Tongue (tissue), 2 donors: ENCODE data around the gene KIZ. TPM values are rescaled to one million over a fixed set of nuclear protein-coding genes. Genes with fewer than 3 reads are reported as not detected.
"Not testable (repeated sequence)": the region's sequence is repeated elsewhere in the genome, so short reads cannot be mapped to it uniquely, and the experiment has no call there.

Source experiments
- DNase-seq: peaks from one replicate; pipeline ENCODE4 v3.0.0-alpha.2; 2015
- total RNA-seq: library from RNA; depleted of rRNA; stranded (reverse); fragments of >200 nt; gene quantifications from one replicate; pipeline ENCODE4 v1.2.3, GENCODE V29; 2014

The KIZ gene
- total RNA-seq, 1 donor from 2014 or later = 19.0 TPM

DNA sequence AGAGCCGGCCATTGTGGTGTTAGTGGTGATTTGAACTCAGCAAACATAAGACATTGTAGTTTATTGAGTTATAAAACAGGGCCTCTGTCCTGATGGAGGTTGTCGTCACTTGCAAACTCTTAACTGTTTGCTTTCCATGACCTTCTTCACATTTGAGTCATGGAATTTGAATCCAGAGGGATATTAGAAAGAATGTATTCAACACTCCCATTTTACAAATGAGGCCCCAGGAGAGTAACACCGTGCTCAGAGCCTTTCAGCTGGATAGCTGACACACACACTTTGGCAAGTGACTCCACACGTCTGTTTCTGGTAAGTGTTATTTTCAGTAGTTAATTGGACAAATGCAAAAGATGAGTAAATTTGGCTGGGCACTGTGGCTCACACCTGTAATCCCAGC is 104.8 kb downstream of the KIZ start:
- DNase-seq = no peak

DNA sequence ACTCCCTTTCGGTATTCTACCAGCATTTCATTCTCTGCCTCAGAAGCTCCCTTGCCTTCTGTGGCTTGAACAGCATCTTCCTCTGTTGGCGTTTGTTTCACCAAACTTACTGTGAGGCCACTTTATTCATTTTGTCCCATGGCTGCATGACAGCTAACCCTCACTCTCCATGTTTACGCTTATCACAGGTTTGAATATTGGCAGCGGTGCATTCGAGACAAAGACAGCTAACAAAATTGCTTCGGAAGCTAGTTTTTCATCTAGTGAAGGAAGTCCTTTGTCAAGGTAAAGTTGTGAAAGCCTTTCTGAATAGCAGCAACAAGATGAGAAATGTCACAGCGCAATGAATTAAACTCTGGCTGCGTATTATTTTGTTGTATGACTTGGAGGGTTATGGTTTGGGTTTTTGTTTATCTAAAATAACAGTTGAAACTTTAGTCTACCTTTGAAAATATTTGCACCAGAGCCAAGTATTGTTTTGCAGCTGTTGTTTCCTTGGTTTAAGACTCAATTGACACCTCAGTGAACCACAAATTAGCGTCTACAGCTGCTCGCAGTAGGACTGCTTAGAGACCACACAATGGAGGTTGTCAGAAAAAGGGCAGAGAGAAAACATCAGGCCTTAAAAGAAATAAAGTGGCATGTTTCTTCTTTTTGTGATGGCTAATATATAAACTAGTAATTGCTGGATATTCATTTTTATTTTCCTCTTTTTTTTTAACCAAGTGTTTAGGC is 106.8 kb downstream of the KIZ start:
- DNase-seq = no peak

DNA sequence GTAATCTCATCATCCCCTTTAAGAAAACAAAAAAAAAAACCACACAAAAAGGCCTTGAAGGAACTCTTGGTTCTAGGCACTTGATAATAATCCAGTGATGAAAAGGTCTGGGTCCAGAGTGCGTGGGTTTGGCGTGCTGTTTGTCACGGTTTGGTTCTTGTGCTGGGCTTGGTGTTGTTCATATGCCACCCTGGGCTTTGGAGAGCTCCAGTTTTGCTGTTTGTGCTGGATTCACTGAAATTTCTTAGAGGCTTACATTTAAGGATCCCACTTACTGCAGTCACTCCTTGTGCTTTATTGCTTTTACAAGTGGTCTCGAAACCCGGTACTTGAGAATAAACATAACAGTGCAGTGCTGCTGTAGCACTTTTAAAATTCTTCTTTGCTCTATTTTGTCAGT is 108.4 kb downstream of the KIZ start:
- no peak for DNase-seq

DNA sequence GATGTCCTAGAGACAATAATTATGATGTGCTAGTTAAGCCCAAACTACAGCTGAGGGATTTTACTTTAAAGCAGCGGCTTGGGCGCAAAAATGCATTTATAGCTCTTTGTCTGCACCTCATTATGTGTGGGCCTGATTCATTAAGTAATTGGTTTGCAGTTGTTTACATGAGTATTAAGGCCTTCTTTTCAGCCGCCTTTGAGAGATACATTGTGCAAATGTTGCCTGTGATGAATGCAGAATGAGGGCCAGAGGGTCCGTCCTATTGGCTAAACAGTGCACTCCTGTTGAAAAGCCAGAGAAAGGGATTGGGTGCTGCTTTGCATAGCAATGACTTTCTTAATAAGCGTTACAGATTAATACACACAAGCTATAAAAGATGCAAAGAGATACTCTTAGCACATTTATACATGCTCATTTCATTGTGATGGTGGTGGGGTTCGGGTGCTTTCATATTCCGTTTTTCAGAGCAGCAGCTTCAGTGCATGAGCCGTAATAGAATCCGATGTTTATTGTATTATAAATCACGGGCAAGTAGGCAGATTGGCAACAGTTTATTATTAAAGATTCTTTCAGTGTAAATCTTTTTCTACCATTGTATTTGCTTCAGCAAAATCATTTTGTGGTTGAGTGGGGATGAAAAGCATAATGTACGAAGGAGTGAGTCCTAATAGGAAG is 109.1 kb downstream of the KIZ start:
- DNase-seq = no peak

DNA sequence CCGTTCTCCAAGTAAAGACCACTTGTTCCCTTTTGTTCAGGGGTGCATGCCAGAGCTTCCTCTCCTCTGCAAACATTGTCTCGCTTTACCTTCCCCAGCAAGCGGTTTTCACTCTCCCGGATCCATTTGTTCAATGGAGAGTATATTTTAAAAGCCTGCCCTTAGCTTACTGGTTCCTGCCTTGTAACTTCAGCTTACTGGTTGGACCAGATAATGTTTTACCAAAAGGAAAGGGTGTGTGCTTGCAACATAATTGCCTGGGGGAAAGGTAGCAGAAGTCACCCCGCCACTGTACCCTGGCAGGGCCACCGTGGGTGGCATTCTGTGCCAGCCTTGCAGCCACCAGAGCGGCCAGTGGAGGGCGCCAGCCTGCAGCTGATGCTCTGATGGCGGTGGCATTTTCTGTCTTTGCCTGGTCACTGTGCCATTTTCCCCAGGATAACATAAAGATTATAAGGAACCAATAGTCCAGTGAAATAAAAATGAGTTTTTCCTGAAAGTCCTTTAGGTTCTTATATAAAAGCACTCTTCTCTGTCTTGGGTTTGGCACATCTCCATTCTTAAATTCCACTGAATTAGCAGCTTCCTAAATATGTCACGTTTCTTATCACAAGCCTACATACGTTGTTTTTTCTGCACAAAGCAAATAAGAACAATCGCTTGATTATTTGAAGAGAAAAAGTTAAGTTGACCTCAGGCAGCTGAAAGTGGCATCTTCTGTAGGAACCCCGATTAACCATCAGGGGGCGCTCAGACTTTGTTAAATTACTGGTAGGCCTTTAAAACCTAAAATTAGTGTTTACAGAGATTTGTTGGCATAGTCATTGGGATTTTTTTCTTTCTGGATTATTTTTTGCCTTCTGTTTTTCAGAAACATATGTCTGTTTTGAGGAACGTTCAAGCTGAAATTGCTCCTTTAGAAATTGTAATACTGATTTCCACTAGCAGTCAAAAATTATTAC is 109.9 kb downstream of the KIZ start:
- DNase-seq = peak; percentile 79

DNA sequence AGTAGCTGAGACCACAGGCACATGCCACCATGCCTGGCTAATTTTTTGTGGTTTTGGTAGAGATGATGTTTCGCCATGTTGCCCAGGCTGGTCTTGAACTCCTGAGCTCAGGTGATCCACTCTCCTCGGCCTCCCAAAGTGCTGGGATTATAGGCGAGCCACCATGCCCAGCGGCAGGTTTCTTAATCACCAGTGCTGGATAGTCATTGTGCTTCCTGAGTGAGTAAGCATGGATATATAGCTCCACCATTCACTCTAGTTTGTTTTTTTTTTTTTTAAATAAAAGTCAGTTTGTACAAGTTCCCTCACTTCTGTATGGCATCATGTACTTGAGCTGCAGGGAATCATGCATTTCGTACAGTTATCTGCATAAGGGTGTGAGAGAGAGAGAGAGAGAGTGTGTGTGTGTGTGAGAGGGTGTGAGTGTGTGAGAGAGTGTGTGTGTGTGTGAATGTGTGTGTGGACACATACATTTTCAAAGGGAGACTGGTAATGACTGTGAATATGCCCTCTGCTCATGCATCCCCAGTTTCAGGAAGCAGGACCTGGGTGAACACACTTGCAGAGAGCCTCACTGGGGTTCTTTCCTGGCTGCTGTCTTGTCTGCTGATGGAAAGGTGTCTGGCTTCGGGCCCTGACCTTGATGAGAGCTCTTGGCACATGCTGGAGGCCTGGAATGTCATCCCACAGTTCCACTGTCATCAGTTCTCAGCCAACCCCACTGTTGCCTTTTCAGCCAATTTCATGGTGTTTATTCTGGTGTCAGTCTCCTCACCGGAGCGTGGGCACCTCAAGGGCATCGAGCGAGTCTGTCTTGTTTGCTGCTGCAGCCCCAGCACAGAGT is 112.3 kb downstream of the KIZ start:
- no peak for DNase-seq

DNA sequence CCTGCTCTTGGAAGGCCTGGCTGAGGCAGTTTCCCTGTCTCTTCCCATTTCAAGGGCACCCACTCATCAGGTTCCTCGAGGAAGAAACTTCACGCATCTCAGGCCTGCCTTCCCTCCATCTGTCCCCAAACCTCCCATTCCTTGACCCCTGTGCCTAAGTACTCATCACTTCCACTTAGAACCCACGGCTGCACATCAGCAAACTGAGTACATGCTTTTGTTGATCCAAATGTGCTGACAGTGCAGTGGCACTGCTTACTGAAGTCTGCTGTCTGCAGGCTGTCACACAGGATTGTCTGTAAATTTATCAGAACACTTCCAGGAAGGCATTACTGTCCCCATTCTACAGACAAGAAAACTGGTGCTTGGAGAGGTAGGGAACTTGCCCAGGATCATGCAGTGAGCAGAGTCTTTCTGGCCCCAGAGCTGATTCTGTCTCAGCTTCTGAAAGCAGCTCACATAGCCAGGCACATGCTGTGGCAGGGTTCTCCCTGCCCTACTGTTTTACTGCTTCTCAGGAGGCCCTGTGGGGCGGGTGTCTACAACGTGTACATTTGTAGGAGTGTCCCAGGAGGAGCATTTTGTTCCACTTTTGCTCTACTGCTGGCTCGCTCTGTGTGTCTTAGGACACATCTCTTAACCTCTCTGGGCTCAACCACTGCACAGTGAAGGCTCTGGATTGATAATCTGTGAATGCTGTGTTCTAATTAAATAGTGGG is 113.1 kb downstream of the KIZ start:
- DNase-seq = no peak

DNA sequence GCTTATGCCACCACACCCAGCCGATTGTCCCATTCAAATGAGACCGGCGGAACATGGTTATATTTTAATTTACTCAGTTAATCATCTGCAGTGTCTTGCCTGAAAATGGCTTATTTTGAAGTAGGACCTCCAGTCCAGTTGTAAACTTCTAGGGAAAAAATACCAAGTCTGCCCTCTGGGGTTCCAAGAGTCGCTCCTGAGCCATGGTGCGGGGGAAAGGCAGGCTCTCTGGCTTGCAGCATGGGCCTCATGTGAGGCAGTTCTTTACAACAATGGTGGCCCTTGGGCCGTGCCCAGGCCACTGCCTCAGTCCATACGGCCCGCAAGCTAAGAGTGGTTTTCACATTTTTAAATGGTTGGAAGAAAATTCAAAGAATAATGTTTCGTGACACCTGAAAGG is 114.5 kb downstream of the KIZ start:
- no peak for DNase-seq

DNA sequence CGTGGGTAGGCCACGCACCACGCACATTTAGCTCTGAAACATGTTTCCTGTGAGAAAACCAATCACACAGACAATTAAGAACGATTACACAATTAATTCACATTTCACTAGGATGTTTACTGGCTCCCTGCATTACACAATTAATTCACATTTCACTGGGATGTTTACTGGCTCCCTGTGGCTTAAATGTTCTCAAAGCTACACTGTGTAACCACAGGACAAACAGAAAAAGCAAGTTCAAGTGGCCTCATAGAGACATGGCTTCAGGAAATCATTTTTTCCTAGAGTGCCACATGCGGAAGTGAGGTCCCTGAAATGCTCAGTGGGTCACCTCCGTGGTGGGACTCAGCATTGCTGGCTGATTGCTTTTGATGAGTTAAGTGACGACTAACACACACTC is 115.5 kb downstream of the KIZ start:
- no peak for DNase-seq

DNA sequence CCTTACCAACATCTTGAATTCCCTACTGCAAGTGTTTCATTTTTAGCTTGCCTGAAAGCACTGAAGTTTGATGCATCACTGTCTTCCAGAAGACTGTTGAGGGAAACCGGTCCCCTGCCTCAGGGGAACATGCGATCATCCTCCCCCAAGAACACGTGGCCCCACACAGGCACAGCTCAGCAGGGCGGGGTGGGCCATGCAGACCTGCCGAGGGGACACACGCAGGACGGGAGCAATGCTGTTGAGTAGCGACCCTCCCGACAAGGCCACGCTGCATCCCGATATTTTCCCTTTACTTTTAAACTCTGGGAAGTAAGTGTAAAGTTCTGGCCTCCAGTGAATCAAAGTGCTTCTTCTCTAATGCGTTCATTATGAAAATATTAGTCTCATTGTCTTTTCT is 117.9 kb downstream of the KIZ start:
- DNase-seq = no peak

DNA sequence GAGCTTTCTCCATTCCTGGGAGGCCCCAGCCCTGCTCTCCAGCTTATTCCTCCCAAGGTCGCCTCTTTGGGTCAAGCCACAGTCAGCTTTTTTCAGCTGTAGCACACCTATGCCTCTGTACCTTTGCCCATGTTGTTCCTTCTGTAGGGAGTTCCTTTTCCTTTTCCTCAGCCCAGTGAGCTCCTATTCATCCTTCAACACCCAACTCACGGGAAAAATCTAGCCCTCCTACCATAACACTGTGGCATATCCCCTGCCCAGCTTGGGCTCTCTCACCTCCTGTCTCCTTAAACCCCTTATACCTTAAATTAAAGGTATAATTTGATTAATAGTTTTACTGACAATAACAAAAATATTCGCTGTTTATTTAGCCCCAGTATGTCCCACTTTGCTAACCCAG is 118.9 kb downstream of the KIZ start:
- no peak for DNase-seq

DNA sequence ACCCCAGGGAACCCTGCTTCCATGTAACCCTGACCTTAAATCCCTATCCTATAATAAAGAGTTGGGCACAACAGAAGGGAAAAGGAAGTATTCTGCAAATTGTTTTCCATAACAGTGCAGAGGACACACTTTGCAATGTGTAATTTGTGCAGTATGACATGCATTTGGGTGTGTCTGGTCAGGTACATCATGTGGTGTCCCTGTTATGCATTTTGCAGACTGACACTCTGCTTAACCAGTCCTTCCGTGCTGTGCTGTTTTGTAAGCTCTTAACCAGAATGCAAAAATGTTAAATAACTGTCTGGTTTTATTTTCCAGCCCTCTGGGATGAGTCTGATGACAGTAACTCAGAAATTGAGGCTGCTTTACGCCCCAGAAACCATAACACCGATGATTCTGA is 120.3 kb downstream of the KIZ start:
- no peak for DNase-seq

DNA sequence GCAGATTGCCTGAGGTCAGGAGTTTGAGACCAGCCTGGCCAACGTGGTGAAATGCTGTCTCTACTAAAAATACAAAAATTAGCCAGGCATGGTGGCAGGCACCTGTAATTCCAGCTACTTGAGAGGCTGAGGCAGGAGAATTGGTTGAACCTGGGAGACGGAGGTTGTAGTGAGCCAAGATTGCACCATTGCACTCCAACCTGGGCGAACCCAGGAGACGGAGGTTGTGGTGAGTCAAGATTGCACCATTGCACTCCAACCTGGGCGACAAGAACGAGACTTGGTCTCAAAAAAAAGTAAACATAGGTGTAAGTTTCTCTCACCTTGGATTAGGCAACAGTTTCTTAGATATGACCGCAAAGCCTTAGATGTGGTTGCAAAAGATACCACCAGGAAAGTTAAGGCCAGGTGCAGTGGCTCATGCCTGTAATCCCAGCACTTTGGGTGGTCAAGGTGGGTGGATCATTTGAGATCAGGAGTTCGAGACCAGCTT is 121.8 kb downstream of the KIZ start:
- not testable (repeated sequence) for DNase-seq

DNA sequence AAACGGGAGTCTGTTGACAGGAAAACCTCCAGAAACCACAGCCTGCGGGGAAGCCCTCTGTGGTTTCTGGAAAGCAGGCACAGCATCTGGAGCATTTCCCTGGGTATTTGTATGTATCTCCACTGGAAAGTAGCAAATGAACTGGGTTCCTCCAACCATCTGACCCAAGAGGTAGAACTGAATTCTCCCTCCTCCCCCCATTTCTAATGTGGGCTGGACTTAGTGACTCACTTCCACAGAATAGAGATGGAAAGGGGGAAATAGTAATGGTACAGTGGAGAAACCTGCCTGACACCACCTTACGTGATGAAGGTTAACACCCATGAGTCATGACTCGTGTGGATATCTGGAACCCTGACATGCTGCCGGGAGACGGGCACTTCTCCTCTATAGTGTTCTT is 125.4 kb downstream of the KIZ start:
- no peak for DNase-seq

DNA sequence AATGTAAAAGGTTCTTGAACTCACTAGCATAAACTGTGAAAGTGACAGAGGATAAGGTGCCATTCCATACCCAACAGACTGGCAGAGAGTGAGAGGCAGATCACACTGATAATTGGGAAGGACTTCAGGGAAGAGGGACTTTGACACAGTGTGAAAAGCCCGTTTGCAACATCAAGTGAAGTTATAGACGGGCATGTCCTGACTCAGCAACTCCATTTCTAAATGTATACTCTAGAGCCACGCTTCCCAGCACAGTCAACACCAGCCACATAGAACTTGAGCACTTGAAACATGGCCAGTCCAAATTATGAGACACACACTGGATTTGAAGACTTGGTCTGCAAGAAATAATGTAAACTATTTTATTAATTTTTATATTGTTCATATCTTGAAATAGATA is 131.3 kb downstream of the KIZ start:
- no peak for DNase-seq

DNA sequence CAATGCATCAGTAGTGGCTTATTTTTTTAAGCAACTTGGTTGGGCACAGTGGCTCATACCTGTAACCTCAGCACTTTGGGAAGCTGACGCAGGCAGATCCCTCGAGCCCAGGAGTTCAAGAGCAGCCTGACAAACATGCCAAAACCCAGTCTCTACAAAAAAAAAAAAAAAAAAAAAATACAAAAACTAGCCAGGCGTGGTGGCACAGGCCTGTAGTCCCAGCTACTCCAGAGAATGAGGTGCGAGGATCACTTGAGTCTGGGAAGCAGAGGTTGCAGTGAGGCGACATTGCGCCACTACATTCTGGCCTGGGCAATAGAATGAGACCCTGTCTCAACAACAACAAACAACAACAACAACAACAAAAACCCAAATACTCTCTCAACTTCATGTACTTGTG is 132.5 kb downstream of the KIZ start:
- DNase-seq = no peak

DNA sequence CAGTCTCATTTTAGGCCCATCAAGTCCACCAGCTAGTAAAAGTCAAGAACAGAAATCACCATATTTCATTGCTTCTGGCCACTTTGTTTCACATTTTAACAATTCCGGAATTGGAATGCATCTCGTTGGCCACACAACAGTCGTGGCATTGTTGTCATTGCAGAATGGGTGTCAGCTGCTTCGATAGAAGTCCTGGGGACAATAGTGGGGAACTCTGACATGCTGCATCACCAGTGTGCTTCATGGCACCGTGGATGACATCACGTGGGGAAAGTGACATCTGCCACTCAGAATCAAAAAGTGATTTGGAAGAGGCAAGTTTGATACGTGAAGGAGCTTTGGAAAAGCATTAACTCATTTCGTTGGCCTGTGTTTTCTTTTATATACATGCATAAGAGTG is 133.5 kb downstream of the KIZ start:
- DNase-seq = no peak

DNA sequence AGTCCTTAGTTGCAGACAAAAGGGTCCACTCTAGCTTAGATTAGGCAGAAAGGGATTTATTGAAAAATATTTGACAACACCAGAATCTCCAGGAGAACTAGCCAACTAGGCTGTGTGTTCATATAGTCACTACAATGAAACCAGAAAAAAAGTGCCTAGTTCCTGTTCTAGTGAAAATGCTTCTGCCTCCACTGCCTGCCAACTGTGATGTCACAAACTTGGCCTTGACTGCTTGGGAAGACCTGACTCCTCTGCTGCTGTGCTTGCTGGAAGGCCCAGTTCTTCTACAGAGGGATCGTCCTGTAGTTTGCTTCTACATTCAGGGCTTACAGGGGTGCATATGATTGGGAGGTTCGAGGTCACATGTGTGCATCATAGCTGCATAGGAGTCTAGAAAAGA is 136.9 kb downstream of the KIZ start:
- DNase-seq = no peak

DNA sequence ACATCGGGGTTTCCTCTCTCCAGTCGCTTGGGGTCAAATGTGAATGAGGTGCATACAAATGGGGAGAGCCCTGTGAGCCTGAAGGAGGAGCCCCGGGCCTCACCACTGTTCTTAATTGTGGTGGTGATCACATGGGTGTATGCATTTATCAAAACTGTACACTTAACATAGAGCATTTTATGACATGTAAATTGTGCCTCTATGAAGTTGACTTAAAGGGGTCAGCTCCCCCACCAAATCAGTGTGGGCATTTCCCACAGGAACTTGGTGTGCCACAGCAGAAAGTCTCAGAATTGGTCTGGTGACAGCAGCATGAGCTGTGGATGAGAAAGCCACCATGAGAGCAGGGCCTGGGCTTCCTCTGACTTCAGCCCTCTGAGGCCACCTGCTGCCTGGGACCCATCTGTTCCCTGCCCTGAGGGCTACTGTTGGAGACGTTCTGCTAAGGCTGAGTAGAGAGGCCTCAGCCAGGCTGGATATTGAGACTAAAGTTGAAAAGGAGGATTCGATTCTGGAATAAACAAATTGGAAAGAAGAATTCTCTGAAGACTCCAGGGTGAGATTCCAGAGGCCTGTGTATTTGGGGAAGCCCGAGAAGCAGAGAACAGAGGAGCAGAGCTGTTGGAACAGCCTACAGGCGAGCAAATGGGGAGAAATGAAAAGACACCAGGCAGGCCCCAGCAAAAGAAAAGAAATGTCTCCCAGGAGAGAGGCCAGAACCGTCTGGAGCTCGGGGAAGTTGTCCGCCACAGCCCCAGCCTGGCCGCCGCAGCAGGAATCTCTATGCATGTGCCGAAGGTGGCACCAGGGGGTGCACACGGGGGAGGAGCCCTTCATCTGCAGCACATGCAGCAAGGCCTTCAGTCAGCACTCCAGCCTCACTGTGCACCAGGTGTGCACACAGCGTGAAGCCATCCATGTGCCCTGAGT is 139.6 kb downstream of the KIZ start:
- no peak for DNase-seq

DNA sequence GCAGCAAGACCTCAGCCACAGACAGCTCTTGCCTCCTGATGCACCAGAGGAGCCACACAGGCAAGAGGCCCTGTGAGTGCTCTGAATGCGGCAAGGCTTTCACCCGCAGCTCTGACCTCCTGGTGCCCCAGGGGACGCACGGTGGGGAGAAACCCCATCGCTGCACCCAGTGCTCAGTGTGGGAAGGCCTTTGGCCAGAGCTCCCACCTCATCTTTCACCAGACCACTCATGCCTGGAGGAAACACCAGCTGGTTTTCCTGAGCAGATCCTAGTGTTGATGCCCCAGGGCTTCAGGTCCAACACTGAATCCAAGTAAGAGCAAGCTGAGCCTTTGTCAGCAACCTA is 140.3 kb downstream of the KIZ start:
- DNase-seq = no peak
